COLO668 (cell line): ENCODE data around the gene OR5M8.

Experiments used
- DNase-seq: peaks from one replicate; lab custom pipeline; 2025; ENCODE audit not compliant: unreplicated experiment; lab: John Stamatoyannopoulos, UW

OR5M8 gene

GRCh38 chr11:56491270-56491669, at the start of gene OR5M8:
OR5M8 (minus strand) TSS chr11:56491370; CDS start chr11:56491370, 0 bp downstream.
- DNase-seq = no peak

- DNase-seq = no peak
Measured at GRCh38 chr11:56533054-56533740, 42.0 kb upstream of the OR5M8 start.

- DNase-seq = no peak
Measured at GRCh38 chr11:56531856-56532255, 40.7 kb upstream of the OR5M8 start.

GRCh38 chr11:56522008-56522407, 30.8 kb upstream of the OR5M8 start:
- DNase-seq = no peak

- DNase-seq = no peak
Measured at GRCh38 chr11:56513280-56513679, 22.1 kb upstream of the OR5M8 start.

- no peak for DNase-seq
Measured at GRCh38 chr11:56509439-56509838, 18.3 kb upstream of the OR5M8 start.

GRCh38 chr11:56497010-56497409, 5.8 kb upstream of the OR5M8 start:
- no peak for DNase-seq

GRCh38 chr11:56495117-56495516, 3.9 kb upstream of the OR5M8 start:
- DNase-seq = no peak

GRCh38 chr11:56486801-56487200, 4.4 kb downstream of the OR5M8 start:
- no peak for DNase-seq

- no peak for DNase-seq
Measured at GRCh38 chr11:56474729-56475235, 16.4 kb downstream of the OR5M8 start.

- DNase-seq = no peak
Measured at GRCh38 chr11:56473252-56473651, 17.9 kb downstream of the OR5M8 start, which contains the start of gene OR5M3. OR5M3 (minus strand) TSS chr11:56473352; CDS start chr11:56470497, 2,855 bp downstream.

- no peak for DNase-seq
Measured at GRCh38 chr11:56457076-56457475, 34.1 kb downstream of the OR5M8 start.

- no peak for DNase-seq
Measured at GRCh38 chr11:56453521-56453920, 37.6 kb downstream of the OR5M8 start.
